Muscle layer of colon (tissue), 2 donors: ENCODE results near the gene RNASE7.

Source experiments
- H3K27ac ChIP-seq: one replicate; pipeline ENCODE4 v1.7.0; 2013; ENCODE audit warnings: low read depth, mild to moderate bottlenecking, low read length, moderate library complexity
- H3K27me3 ChIP-seq, 2 donors: one replicate each; pipeline ENCODE4 v1.7.0; 2013; ENCODE audit warnings: low read length in 2 of 2, mild to moderate bottlenecking in 2 of 2; ENCODE audit not compliant: insufficient read depth in 2 of 2, control insufficient read depth in 1 of 2
- H3K36me3 ChIP-seq: one replicate; pipeline ENCODE4 v1.7.0; 2013; ENCODE audit warnings: mild to moderate bottlenecking, low read length; ENCODE audit not compliant: insufficient read depth
- H3K4me1 ChIP-seq: one replicate; pipeline ENCODE4 v1.7.0; 2013; ENCODE audit warnings: mild to moderate bottlenecking, low read length; ENCODE audit not compliant: insufficient read depth
- H3K4me3 ChIP-seq, 2 donors: one replicate each; pipeline ENCODE4 v1.7.0; 2013; ENCODE audit warnings: low read length in 2 of 2, low read depth in 1 of 2, mild to moderate bottlenecking in 1 of 2, moderate library complexity in 1 of 2
- H3K9ac ChIP-seq: one replicate; pipeline ENCODE4 v1.7.0; 2013; ENCODE audit warnings: low read length
- H3K9me3 ChIP-seq: one replicate; pipeline ENCODE4 v1.7.0; 2013; ENCODE audit warnings: mild to moderate bottlenecking, low read length
- donor health status: abdominal sarcoma.
- donor health status: Adenocarcinoma of cecum.

Gene RNASE7

GRCh38 chr14:21024585-21025370 lies 17.4 kb upstream of the RNASE7 start, which contains the start of gene NDRG2:
Gene NDRG2 (minus strand): TSS chr14:21025061. CDS start chr14:21023315, 1,746 bp downstream.
- Histone ChIP-seq H3K27ac (peak within 1 kb of the TSS; percentile 81), H3K9me3 (no peaks in the 10 kb centered on the region), H3K36me3 (peaks cover 22% of the 10 kb centered on the region), H3K9ac (peak within 1 kb of the TSS; percentile 69), H3K4me1 (peaks cover 25% of the 10 kb centered on the region), H3K4me3 (peak within 1 kb of the TSS; percentile 77 to 87), H3K27me3 (no peaks in the 10 kb centered on the region)

DNA sequence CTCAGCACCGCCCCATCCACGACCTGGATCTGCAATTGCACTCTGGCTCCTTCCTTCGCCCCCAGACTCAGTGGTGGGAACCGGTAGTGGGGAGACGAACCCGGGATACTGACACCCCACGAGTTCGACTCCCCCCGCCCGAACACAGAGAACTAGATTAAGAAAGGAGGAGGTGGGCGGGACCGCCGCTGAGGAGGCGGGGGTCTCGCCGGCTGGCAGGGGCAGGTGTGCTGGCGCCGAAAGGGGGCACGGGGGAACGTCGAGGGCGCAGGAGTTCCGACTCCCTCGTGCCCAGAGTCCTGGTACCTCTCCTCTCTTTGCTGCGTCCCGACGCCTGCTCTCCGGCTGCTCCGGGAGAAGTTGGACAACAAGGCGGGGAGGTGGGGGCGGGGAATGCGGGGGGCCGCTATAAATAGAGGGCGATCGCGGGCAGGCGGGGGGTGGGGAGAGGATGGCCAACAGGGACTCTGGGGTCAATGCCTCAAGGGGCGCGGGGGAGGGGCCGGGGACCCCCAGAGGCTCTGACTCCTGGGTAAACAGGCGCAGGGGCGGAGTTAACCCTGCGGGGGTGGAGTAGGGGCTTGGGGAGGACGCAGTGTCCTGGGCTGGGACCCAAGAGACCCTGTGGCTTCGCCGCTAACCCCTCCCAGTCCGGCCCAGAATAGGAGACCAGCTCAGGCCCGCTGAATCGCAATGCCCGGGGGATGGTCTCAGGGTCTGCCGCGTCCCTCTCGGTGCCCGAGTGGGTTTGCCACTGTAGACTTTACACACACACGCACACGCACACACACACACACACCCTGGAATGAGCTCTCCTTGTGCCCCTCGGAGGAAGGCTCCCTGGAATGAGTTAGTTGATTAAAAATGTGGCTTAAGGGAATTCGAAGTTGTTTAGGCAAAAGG lies 16.5 kb upstream of the RNASE7 start:
- peak overlapping the region; percentile 81 for H3K27ac ChIP-seq
- peak overlapping the region; percentile 69 to 87 for H3K4me3 ChIP-seq
- H3K27me3 ChIP-seq = no peaks in the 10 kb centered on the region
- peak overlapping the region; percentile 66 for H3K9ac ChIP-seq
- peaks cover 17% of the 10 kb centered on the region for H3K36me3 ChIP-seq
- H3K4me1 ChIP-seq = peaks cover 25% of the 10 kb centered on the region
- H3K9me3 ChIP-seq = no peaks in the 10 kb centered on the region

DNA sequence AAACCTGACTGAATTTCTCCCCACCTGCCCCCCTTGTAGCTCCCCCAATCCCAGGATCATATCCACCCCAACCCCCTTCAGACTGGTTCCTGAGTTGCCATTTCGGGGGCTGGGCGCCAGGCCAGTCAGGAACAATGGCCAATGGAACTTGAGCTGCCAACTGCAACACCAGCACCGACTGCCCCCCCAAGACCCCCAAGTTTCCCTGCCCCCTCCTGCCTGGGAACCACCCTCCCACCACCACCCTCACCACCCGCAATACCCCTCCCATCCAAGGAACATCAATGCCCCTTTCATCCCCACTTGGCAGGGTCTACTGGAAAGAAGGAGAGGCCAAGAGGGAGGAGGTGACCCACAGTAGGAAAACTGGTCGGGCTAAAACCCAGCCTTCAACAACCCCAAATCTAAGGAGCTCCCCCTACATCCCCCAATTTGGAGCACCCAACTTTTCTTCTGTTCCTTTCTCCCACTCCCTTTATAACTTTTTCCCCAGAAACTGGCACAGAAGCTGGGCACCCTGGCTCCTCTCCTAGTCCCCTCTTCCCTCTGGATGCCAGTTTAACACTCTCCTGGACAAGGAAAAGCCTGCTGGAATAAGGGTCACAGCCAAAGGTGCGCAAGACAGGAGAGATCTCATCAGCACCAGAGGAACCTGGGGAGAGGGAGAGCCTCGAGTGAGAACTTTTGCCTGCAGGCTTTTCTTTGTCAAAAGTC lies 15.7 kb upstream of the RNASE7 start:
- H3K27me3 ChIP-seq = no peaks in the 10 kb centered on the region
- H3K9ac ChIP-seq = no peak overlapping the region
- H3K4me3 ChIP-seq = no peak overlapping the region
- H3K9me3 ChIP-seq = no peaks in the 10 kb centered on the region
- peaks cover 9% of the 10 kb centered on the region for H3K36me3 ChIP-seq
- peak overlapping the region; percentile 81 for H3K27ac ChIP-seq
- H3K4me1 ChIP-seq = peaks cover 25% of the 10 kb centered on the region

GRCh38 chr14:21026988-21027315 lies 15.2 kb upstream of the RNASE7 start:
- Histone ChIP-seq H3K36me3 (peaks cover 3% of the 10 kb centered on the region), H3K9me3 (no peaks in the 10 kb centered on the region), H3K27ac (no peak overlapping the region), H3K27me3 (no peaks in the 10 kb centered on the region), H3K4me3 (no peak overlapping the region), H3K4me1 (peaks cover 25% of the 10 kb centered on the region), H3K9ac (no peak overlapping the region)

GRCh38 chr14:21029917-21030316 lies 12.2 kb upstream of the RNASE7 start, which contains the start of gene TPPP2:
Gene TPPP2 (plus strand): TSS chr14:21030217. CDS start chr14:21030582, 365 bp downstream.
- H3K4me1 ChIP-seq = peaks cover 7% of the 10 kb centered on the region
- H3K9me3 ChIP-seq = no peaks in the 10 kb centered on the region
- no peaks in the 10 kb centered on the region for H3K27me3 ChIP-seq
- no peak within 1 kb of the TSS for H3K27ac ChIP-seq
- H3K4me3 ChIP-seq = no peak within 1 kb of the TSS
- no peak within 1 kb of the TSS for H3K9ac ChIP-seq
- no peaks in the 10 kb centered on the region for H3K36me3 ChIP-seq

- no peak overlapping the region for H3K4me3 ChIP-seq
- H3K4me1 ChIP-seq = peaks cover 7% of the 10 kb centered on the region
- no peaks in the 10 kb centered on the region for H3K27me3 ChIP-seq
- H3K27ac ChIP-seq = no peak overlapping the region
- H3K9me3 ChIP-seq = no peaks in the 10 kb centered on the region
- no peak overlapping the region for H3K9ac ChIP-seq
- no peaks in the 10 kb centered on the region for H3K36me3 ChIP-seq
Observed at GRCh38 chr14:21030531-21030930, 11.6 kb upstream of the RNASE7 start.

DNA sequence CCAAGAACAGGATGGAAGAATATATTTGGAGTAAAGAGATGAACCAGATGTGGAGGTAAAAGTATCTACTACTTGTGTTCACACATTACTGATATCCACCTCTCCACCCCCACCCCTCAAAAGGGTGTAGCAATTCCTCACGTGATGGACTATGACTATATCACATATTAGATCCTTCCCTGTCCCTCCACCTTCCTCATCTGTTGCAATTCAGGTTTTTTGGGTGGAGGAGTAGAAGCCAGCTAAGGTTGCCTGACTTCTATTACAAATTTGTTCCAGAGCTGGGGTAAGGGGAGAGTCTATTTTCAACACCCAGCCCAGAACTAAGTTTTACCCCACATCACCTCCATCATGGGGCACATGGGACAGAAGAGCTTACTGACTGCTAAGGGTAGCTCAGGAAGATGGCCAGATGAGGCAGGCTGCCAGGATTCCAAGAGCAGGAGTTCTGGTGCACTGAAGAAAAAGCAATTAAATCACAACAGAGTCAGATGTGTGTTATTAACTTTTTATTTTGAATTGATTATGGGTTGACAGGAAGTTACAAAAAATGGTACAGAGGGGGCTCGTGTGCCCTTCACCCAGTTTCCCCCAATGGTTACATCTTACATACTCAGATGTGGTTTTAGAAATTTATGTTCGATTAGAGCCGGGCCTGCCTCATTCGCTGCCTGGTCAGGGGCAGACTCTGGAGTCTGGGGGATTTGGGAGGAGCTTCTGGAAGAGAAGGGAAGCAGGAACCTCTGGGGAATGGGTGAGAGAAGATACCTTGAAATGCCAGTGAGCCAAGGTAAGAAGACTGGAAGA lies 9.6 kb upstream of the RNASE7 start:
- Histone ChIP-seq H3K27me3 (no peaks in the 10 kb centered on the region), H3K27ac (no peak overlapping the region), H3K9me3 (no peaks in the 10 kb centered on the region), H3K4me3 (no peak overlapping the region), H3K36me3 (no peaks in the 10 kb centered on the region), H3K4me1 (no peaks in the 10 kb centered on the region), H3K9ac (no peak overlapping the region)

GRCh38 chr14:21033133-21033698 lies 8.9 kb upstream of the RNASE7 start:
- no peaks in the 10 kb centered on the region for H3K36me3 ChIP-seq
- H3K9ac ChIP-seq = no peak overlapping the region
- no peak overlapping the region for H3K27ac ChIP-seq
- H3K4me3 ChIP-seq = no peak overlapping the region
- no peaks in the 10 kb centered on the region for H3K9me3 ChIP-seq
- peaks cover 4% of the 10 kb centered on the region for H3K4me1 ChIP-seq
- H3K27me3 ChIP-seq = no peaks in the 10 kb centered on the region

- Histone ChIP-seq H3K36me3 (no peaks in the 10 kb centered on the region), H3K9ac (no peak within 1 kb of the TSS), H3K4me3 (no peak within 1 kb of the TSS), H3K9me3 (no peaks in the 10 kb centered on the region), H3K27me3 (no peaks in the 10 kb centered on the region), H3K27ac (no peak within 1 kb of the TSS), H3K4me1 (peaks cover 19% of the 10 kb centered on the region)
Observed at GRCh38 chr14:21034707-21035106, 7.5 kb upstream of the RNASE7 start, which contains the start of gene RNASE13. Gene RNASE13 (minus strand): TSS chr14:21034807. CDS start chr14:21034288, 519 bp downstream.

- H3K27ac ChIP-seq = no peak overlapping the region
- no peak overlapping the region for H3K4me3 ChIP-seq
- H3K36me3 ChIP-seq = no peaks in the 10 kb centered on the region
- H3K9me3 ChIP-seq = no peaks in the 10 kb centered on the region
- H3K27me3 ChIP-seq = no peaks in the 10 kb centered on the region
- H3K4me1 ChIP-seq = peaks cover 28% of the 10 kb centered on the region
- no peak overlapping the region for H3K9ac ChIP-seq
Observed at GRCh38 chr14:21036751-21037150, 5.4 kb upstream of the RNASE7 start.
